Measurements from ENCODE around the gene FAM53A.

- no peak for TF ChIP-seq FOXK2 (IDR thresholded peaks at IDR 0.05)
- TF ChIP-seq ZNF384 (IDR thresholded peaks at IDR 0.05): no peak
- no peak for TF ChIP-seq NFRKB (IDR thresholded peaks at IDR 0.05)
- no peak for TF ChIP-seq TARDBP (IDR thresholded peaks at IDR 0.05)
- no peak for TF ChIP-seq LEF1 (IDR thresholded peaks at IDR 0.05; ENCODE audit: borderline replicate concordance)
- no peak for TF ChIP-seq SP1 (IDR thresholded peaks at IDR 0.05)
- TF ChIP-seq BHLHE40 (IDR thresholded peaks at IDR 0.05; ENCODE audit: borderline replicate concordance): no peak
- no peak for TF ChIP-seq SUZ12 (IDR thresholded peaks at IDR 0.05)
- no peak for TF ChIP-seq ELF4 (IDR thresholded peaks at IDR 0.05)
- TF ChIP-seq PKNOX1 (IDR thresholded peaks at IDR 0.05): no peak
Measured at GRCh38 chr4:1693131-1693896, 9.2 kb upstream of the FAM53A start.
